ENCODE results near the gene COA7.

COA7 gene

GRCh38 chr1:52667984-52668383, 30.2 kb downstream of the COA7 start:
- DNase-seq, result no peak

GRCh38 chr1:52667290-52667689, 30.9 kb downstream of the COA7 start:
- DNase-seq, result no peak

- no peak for DNase-seq
Measured at GRCh38 chr1:52665006-52665941, 32.9 kb downstream of the COA7 start.

GRCh38 chr1:52663716-52664115, 34.4 kb downstream of the COA7 start:
- DNase-seq, result no peak

GRCh38 chr1:52662645-52663313, 35.4 kb downstream of the COA7 start:
- DNase-seq, result no peak

- no peak for DNase-seq
Measured at GRCh38 chr1:52660807-52661206, 37.3 kb downstream of the COA7 start.

GRCh38 chr1:52659851-52660596, 38.1 kb downstream of the COA7 start:
- no peak for DNase-seq

GRCh38 chr1:52659356-52659755, 38.8 kb downstream of the COA7 start:
- no peak for DNase-seq

GRCh38 chr1:52658795-52659194, 39.4 kb downstream of the COA7 start:
- DNase-seq, result no peak

GRCh38 chr1:52657702-52658101, 40.4 kb downstream of the COA7 start:
- no peak for DNase-seq

- DNase-seq, result no peak
Measured at GRCh38 chr1:52654063-52654462, 44.1 kb downstream of the COA7 start.

- DNase-seq, result no peak
Measured at GRCh38 chr1:52653207-52653849, 44.8 kb downstream of the COA7 start.

GRCh38 chr1:52651904-52652303, 46.2 kb downstream of the COA7 start:
- no peak for DNase-seq

GRCh38 chr1:52645261-52645660, 52.9 kb downstream of the COA7 start:
- no peak for DNase-seq

- DNase-seq, result no peak
Measured at GRCh38 chr1:52641307-52641706, 56.8 kb downstream of the COA7 start.

- DNase-seq, result no peak
Measured at GRCh38 chr1:52640697-52641096, 57.5 kb downstream of the COA7 start.

- DNase-seq, result no peak
Measured at GRCh38 chr1:52637946-52638345, 60.2 kb downstream of the COA7 start.

- no peak for DNase-seq
Measured at GRCh38 chr1:52636721-52637695, 61.1 kb downstream of the COA7 start.

GRCh38 chr1:52635321-52636089, 62.6 kb downstream of the COA7 start:
- DNase-seq, result no peak
